Right ventricle myocardium inferior (tissue), 1 donor: ENCODE results near the gene CORO7. TPM values are rescaled to one million over a fixed set of nuclear protein-coding genes. Genes with fewer than 3 reads are reported as not detected.

Source experiments
- ATAC-seq: fragments of 200-7000 bp; cut with Tn5 transposase; one replicate; pipeline ENCODE4 v1.9.1; 2020; ENCODE audit warnings: mild to moderate bottlenecking, moderate library complexity
- DNase-seq: peaks from one replicate; pipeline ENCODE4 v3.0.0; 2021; ENCODE audit errors: missing footprints
- intact Hi-C: fragments of 100-400 bp; cut with DNase I; formaldehyde crosslinking; loops from one replicate; pipeline ENCODE4 v1.11.0; 2022
- total RNA-seq: library from RNA; stranded (reverse); fragmentation: NEBNext Ultra II Directional; extraction: Animal tissue kit (Norgen Biotek cat#: 25700); gene quantifications from one replicate; pipeline ENCODE4 v1.2.1, GENCODE V29; 2021
- donor health status: DM: no; HTN: yes; CAD: no; lungs with severe emphysema.

Gene CORO7
- total RNA-seq, 1 donor from 2014 or later: 11.6 TPM

- ATAC-seq (no peak), DNase-seq (no peak)
- intact Hi-C loops: no loop called here
Observed at GRCh38 chr16:4428500-4428899, 12.1 kb upstream of the CORO7 start.

- no peak for ATAC-seq
- no peak for DNase-seq
- intact Hi-C loops: no loop called here
Observed at GRCh38 chr16:4426722-4427372, 10.5 kb upstream of the CORO7 start.

GRCh38 chr16:4426021-4426684, 9.8 kb upstream of the CORO7 start:
- intact Hi-C loops: no loop called here
- DNase-seq: no peak
- ATAC-seq: no peak

- intact Hi-C loops: no loop called here
- ATAC-seq: peak; percentile 98
- DNase-seq: peak; percentile 98
Observed at GRCh38 chr16:4425378-4426020, 9.1 kb upstream of the CORO7 start, which contains the start of gene DNAJA3. Gene DNAJA3 (plus strand): TSS chr16:4425868. CDS start chr16:4425882, 14 bp downstream.

- intact Hi-C loops: no loop called here
- DNase-seq (no peak), ATAC-seq (no peak)
Observed at GRCh38 chr16:4420505-4421105, 4.2 kb upstream of the CORO7 start.

- intact Hi-C loops: no loop called here
- ATAC-seq (no peak), DNase-seq (no peak)
Observed at GRCh38 chr16:4419402-4419959, 3.1 kb upstream of the CORO7 start.

GRCh38 chr16:4415538-4416199, 727 bp downstream of the CORO7 start:
- ATAC-seq: peak; percentile 7
- no peak for DNase-seq
- intact Hi-C loops: no loop called here

DNA sequence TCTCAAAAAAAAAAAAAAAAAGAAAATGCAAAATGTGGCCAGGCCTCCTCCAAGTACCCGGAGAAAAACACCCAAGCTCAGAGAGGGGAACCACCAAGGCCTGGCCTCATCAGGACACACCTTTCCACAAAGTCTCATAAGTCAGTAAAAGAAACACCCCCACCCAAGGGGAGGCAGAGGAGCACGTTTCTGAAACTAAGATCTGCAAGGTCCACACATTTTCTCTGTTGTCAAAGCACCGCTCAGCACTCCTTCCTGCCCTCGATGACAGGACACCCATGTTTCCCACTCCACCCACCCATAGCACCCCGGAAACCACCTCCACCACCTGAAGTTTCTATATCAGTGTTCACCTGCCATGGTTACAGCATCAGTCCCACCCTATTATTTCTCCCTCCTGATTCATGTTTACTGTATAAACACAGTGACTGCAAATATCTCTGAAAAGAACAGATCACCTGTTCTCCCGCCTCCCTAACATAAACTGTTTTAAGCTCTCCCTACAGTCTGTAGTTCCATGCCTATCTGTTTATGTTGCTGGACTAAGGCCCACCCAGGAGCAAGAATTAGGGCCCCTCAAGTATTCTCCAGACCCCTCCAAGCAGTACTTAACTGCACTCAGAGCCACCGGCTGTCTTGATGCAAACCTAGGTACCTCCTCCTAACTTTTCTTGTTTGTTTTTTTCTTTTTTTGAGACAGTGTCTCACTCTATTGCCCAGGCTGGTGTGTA, 2.0 kb downstream of the CORO7 start:
- DNase-seq (no peak), ATAC-seq (no peak)
- intact Hi-C loops: loop anchor here (5.0 kb wide), 1 partner anchor 42 kb away; the partner anchor contains the start of gene VASN

DNA sequence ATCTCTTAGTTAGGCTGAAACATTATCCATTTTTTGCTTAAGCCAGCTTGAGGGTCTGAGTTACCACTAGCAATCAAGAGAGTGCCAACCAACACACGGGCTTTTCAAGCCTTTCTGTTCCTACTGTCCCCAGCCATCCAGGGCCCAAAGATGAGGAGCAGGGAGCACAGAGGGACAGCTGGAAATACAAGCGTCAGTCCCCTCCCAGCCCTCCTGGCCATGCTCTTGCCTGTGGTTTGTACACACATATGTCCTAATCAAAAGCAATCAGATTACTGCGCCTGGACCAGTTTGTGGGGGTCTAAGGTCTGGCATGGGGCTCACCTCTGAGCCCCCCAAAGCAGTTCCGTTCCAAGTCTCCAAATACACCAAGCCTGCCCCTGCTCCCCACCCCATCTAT, 3.5 kb downstream of the CORO7 start:
- DNase-seq: no peak
- intact Hi-C loops: loop anchor here (5.0 kb wide), 1 partner anchor 41 kb away; the partner anchor contains the start of gene VASN
- ATAC-seq: no peak

- DNase-seq: no peak
- no peak for ATAC-seq
- intact Hi-C loops: loop anchor here (5.0 kb wide), 1 partner anchor 40 kb away; the partner anchor contains the start of gene VASN
Observed at GRCh38 chr16:4412159-4412558, 4.2 kb downstream of the CORO7 start.

- ATAC-seq: peak; percentile 78
- peak; percentile 90 for DNase-seq
- intact Hi-C loops: loop anchor here (5.0 kb wide), 1 partner anchor 39 kb away; the partner anchor contains the start of gene VASN
Observed at GRCh38 chr16:4411684-4412083, 4.7 kb downstream of the CORO7 start.

GRCh38 chr16:4410335-4411075, 5.9 kb downstream of the CORO7 start:
- intact Hi-C loops: loop anchor here (5.0 kb wide), 1 partner anchor 38 kb away; the partner anchor contains the start of gene VASN
- ATAC-seq (no peak), DNase-seq (no peak)

- ATAC-seq (no peak), DNase-seq (no peak)
- intact Hi-C loops: loop anchor here (10.0 kb wide), 1 partner anchor 205 kb away; no protein-coding TSS in a partner anchor
Observed at GRCh38 chr16:4409081-4409932, 7.1 kb downstream of the CORO7 start.

DNA sequence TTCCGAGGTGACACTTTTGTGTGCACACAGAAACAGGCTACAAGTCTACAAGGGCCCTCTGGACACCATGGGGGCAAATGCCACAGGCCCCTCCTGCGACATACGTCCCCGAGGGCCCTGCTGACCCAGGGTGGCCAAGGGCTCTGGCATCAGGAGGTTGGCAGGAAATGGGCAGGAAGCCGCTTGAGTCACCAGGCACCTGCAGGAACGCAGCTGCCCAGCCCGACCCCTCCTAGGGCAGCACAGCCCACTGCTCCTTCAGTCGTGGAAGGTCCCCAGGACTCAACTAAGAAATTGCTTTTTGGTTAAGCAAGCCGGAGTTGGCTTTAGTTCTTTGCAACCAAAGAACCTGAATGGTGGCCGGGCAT, 8.1 kb downstream of the CORO7 start:
- intact Hi-C loops: loop anchor here (10.0 kb wide), 1 partner anchor 204 kb away; no protein-coding TSS in a partner anchor
- no peak for ATAC-seq
- no peak for DNase-seq

DNA sequence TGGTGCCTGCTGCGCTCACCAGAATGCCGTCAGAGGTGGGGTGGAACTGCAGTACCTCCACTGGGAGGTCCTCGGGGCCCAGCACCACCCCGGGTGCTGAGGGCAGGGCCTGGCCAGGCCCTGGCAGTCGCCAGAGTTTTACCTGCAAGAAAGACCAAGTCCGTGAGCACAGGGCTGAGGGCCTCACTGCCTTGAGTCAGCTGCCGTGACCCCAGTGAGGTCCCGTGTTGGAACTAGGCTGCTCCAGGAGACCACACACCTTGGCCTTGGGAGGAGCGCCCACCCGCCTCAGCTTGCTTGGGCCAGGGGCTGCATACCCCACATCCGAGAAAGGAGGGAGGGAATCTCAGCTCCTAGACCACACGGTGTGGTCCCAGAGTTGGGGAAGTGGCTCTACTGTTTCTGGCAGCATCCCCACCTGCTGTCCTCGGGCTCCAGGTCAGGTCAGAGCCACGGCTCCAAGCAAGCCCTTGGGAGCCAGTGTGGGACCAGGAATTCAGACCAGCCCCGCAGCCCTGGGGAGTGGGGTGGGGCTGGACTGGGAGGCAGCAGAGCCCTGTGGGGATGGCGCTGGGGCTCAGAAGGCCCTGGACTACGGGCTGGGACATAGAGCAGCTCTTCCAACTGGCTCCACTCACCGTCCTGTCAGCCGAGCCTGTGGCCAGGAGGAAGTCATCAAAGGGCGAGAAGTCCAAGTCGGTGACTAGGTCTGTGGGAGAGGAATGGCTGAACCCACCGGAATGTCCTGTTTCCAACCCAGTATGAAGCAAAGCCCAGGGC, 8.7 kb downstream of the CORO7 start:
- ATAC-seq (peak; percentile 22), DNase-seq (no peak)
- intact Hi-C loops: loop anchor here (10.0 kb wide), 1 partner anchor 203 kb away; no protein-coding TSS in a partner anchor
